HG03066 (cell line): ENCODE measurements around the gene COL26A1.

Experiments used
- ATAC-seq: cut with Tn5 transposase; IDR thresholded peaks from one replicate; pipeline ENCODE4 v1.9.1; 2021; ENCODE audit warnings: low read depth; ENCODE audit not compliant: unreplicated experiment

COL26A1 gene

DNA sequence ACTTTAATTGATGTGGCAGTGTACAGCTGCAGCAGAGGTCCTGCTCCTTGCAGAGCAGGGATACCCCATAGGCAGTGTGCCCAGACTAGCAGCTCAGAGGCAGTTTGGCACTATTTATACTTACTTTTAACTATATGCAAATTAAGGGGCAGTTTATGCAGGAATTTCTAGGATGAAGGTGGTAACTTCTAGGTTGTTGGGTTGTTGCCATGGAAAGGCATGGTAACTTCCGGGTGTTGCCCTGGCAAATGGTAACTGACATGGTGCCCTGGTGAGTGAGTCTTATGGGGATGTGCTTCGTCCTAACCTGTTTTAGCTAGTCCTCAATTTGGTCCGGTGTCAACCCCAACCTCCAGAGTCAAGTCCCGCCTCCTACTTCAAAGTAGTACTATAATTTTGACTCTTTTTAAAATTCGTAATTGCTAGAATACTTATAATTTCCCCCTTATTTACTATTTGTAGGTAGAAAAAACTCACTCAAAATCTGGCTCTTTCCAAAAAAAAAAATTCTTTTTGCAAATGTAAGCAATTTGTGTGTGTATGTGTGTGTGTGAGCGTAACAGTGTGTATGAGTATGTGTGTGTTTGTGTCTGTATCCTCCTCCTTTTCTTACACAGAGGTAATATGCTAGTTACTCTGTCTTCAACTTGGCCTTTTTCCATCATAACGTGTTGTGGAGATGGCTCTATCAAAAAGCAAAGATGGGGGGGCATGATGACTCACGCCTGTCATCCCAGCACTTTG lies 5.9 kb downstream of the COL26A1 start:
- ATAC-seq: no peak

DNA sequence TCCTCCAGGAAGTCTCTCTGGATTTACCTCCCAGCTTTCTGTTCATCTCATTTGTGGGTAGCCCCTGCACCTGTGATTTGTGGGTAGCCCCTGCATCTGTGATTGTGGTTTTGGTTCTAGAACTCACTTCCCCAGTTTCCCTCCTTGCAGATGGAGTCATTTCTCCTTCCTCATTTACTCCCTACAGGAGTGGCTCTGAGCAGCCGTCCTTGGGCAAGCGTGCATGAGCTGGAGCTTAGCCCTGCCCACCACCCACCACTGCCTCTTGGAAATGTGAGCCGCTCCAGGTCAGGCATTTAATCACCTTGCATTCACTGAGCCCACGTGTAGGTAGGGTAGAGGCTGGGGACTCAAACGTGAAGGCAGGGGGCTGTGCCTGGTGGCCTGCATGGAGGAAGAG lies 8.2 kb downstream of the COL26A1 start:
- no peak for ATAC-seq

DNA sequence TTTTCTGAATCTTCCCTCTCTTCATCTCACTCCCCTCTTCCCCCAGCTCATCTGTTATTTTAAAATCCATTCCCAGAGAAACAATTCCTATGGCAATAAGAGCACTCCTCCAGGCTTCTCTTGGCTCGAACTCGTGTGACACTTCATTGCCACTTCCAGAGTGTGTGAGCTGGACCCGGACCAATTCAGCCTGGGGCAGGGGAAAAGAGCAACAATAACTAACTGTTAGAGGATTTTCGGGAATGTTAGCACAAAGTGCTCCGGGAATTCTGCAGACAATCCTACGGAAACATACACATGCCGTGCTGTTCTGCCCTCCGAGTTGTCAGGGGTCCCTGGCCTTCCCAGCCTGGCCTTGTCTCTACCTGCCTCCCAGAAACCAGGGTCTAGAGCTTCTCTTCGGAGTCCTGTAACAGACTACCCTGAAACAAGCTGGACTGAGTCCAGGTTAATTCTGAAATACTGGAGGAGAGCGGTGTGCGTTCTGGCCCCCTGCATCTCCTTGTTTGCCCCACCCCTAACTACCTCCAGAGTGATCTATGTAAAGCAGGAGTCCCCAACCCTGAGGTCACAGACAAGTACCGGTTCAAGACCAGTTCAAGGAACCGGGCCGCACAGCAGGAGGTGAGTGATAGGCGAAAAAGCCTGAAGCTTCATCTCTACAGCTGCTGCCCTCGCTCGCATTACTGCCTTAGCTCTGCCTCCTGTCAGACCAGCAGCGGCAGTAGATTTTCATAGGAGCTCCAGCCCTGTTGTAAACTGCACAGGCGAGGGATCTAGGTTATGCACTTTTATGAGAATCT lies 11.3 kb downstream of the COL26A1 start:
- no peak for ATAC-seq

DNA sequence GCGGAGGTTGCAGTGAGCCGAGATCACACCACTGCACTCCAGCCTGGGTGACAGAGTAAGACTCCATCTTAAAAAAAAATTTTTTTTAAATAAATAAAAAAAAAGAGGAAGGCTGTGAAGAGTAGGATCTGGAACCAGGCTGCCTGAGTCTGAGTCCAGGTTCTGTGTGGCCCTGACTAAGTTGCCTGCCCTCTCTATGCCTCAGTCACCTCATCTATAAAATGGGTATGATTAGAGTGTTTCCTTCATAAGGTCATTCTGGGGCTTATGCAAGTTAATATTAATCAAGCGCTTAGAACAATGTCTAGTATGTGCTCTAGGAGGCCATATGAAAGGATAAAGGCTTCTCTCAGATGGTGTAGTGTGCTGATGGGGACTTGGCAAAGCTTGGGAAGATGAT lies 12.3 kb downstream of the COL26A1 start:
- no peak for ATAC-seq

DNA sequence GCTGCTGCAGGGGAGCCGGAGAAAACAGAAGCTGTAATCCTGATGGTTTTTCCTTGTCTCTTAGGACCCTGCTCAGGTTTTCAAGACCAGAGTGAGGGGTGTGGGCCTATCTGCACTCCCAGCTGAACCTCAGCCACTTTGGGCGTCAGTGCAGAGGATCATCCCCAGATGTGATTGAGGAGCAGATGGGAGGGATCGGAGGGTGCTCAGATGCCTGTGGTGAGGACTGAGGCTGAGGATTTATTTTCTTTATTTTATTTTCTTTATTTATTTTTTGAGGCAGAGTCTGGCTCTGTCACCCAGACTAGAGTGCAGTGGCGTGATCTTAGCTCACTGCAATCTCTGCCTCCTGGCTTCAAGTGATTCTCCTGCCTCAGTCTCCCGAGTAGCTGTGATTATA lies 13.9 kb downstream of the COL26A1 start:
- no peak for ATAC-seq

DNA sequence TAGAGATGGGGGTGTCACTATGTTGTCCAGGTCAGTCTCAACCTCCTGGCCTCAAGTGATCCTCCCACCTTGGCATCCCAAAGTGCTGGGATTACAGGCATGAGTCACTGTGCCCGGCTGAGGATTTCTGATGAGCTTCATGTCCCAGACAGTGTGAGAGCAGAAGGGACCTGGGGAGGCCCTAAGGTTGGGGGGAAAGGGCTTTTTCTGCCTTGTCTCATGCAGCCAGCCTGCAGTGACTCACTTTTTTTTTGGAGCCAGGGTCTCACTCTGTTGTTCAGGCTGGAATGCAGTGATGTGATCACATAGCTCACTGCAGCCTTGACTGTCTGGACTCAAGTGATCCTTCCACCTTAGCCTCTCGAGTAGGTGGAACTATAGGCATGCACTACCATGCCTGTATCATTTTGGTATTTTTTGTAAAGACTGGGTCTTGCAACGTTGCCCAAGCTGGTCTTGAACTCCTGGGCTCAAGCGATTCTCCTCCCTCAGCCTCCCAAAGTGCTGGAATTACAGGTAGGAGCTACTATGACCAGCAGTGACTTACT lies 14.6 kb downstream of the COL26A1 start:
- no peak for ATAC-seq

DNA sequence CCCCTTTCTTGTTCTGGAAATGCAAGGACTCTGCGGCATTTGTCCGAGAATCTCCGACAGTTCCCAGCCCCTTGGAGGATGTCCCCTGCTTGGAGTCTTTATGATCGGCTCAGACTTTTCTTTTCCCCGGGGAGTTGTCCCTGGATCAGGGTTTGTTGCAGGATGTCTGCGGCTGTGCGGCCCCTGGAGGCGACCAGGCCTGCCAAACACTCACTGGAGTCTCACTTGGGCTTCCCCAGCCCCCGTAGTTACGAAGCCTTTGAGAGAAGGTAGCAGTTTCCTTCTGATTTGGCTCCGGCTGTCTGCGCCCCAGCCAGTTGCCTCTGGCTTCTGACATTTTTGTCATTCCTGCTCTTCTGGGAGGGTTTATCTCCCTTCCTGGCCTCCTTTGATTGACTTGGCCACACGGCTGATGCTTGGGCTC lies 16.1 kb downstream of the COL26A1 start:
- ATAC-seq: no peak

DNA sequence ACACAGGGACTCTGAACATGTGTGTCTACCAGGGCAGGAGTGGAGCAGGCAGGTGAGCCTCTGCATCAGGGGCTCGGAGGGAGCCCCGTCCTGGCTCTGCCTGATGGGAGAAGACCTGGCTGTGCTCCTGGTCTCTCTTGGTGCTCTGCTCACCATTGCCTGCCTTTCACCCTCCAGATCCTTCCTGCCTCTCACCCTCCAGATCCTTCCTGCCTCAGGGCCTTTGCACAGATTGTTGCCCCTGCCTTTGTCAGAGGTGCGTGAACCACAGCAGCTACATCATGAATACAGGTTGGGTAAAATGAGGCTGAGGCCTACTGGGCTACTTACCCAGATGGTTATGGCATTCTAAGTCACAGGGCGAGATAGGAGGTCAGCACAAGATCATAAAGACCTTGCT lies 16.6 kb downstream of the COL26A1 start:
- ATAC-seq: no peak

DNA sequence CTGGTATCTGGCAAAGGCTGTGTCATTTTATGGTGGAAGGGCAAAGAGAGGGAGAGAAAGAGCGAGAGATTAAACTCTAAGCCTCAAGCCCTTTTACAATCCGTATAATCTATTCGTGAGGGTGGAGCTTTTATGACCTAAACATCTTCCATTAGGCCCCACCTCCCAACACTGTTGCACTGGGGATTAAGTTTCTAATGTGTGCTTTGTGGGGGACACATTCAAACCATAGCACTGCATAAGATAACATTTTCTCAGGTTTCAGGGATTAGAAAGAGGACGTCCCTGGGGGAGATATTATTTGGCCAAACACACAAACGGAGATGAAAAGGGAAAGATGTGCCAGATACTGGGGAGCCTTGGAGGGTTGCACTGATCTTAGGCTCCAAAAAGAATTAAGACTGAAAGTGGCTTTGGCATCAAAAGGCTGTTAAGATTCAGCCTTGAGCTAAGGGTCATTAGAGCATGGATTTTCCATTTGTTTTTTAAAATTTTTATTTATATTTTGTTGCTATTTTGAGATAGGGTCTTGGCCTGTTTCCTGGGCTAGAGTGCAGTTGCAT lies 19.0 kb downstream of the COL26A1 start:
- ATAC-seq: no peak

DNA sequence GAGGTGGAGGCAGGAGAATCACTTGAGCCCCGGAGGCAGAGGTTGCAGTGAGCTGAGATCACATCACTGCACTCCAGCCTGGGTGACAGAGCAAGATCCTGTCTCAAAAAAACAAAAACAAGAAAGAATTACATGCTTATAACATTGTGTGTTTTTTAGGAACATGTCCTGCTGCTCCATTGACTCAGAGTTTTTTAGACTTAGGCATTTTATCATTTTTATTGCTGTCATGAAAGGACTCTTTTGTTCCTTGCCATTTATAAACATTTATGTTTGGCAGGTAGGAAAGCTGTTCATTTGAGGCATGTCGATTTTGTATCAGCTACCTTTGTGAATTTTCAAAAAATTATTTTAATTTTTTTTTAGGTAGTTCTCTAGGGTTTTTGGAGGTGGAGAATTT lies 20.3 kb downstream of the COL26A1 start:
- ATAC-seq: no peak

DNA sequence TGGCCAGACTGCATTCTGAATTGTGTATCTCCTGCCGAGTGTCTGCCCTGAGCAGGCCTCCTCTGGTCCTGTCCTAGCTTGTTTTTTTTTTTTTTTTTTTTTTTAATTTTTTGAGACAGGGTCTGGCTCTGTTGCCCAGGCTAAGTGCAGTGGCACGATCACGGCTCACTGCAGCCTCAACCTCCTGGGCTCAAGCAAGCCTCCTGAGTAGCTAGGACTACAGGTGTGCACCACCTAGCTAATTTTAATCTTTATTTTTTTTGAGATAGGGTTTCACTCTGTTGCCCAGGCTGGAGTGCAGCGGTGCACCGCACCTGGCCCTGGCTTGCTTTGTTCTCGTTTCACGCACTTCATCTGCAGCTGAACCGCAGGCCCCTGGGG lies 23.5 kb downstream of the COL26A1 start:
- no peak for ATAC-seq

DNA sequence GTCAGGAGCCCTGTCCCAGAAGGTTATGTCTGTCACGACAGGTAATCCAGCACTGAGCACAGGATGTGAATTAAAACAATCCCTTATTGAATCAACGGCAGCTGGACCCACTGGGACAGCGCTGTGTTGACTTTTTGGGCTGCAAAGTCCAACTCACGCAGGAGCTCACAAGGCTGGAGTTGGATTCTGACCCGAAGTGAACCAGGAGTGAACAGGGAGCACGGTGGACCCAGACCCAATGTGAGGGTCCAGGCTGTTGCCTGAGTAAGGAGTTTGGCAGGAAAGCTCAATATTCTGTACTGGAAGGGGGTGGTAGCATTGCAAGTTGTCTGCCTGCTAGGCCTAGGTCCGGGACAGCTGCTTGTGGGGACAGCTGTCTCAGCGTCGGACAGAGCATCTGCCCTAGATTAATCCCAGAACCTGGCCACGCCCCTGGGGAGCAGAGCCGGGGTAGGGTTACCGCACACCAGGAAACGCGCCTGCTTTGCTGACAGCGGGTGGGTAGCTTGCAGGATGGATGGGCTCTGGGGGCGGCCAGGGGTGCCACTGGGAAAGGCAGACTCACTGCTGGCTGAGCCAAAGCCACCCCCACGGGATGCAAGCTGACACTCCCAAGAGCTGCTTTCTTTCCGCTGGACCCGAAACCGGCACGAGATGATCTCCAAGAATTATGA lies 24.0 kb downstream of the COL26A1 start:
- no peak for ATAC-seq

DNA sequence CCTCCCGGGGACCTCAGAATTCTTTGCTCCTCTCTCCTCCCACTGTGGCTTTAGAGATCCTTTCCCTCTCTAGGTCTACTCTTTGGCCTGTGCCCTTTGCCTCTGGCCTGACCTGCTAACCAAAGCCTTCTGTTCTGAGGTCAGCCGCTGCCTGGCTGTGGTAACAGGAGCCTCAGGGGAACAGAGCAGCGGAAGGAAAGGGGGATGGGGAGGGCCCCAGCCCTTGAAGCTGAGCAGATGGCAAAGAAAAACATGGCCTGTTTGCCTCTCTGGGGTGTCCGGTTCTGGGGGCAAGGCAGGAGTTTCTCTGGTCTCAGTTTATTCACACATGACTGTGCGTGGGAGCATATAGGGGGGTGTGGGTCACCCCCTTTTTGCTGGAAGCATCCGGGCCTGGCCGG lies 28.2 kb downstream of the COL26A1 start:
- ATAC-seq: peak; percentile 85

DNA sequence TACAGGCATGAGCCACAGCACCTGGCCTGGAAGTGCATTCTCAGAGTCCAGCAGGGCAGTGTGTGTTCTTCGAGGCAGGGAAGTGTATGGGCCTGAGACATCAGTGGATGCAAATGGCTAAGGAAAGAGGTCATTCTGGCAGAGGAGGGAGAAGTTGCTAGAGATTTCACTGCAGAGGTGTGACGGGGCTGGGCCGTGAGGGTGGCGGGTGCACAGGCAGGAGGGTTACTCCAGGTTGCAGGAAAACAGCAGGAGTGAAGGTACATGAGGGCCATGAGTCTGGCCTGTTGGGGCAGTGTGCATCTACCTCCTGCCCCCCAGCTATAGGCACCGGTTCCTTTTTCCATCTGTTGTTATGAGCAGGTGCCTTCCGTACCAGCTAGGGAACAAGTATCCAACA lies 29.3 kb downstream of the COL26A1 start:
- ATAC-seq: no peak

DNA sequence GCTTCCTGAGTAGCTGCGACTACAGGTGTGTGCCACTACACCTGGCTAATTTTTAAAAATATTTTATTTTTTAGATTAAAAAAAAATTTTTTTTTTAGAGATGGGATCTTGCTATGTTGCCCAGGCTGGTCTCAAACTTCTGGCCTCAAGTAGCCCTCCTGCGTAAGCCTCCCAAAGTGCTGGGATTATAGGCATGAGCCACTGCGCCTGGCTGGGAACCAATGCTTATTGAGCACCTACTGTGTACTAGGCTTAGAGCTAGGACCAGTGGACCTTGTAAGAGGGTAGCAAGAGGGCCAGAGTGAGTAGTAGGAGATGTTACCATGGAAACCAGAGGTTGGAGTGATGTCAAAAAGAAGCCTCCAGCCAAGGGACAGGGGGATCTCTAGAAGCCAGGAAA lies 31.2 kb downstream of the COL26A1 start:
- no peak for ATAC-seq

DNA sequence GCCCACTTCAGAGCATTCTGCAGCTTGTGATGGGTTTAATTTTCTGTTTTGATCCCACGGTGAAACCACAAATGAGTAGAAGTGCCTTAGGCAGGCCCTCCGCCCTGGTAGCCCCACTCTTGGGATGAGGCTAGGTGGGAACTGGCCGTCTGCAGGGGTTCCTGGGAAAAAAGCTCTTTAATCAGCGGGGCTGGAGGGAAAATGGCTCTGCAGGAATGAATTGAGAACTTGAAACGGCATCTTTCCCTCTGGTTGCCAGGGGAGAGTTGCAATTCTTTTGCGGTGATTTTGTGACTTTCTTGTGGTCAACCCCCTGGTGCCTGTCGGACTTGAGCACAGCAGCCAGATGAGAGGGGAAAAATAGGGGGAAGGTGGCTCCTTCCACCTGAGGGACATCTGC lies 32.7 kb downstream of the COL26A1 start:
- no peak for ATAC-seq

DNA sequence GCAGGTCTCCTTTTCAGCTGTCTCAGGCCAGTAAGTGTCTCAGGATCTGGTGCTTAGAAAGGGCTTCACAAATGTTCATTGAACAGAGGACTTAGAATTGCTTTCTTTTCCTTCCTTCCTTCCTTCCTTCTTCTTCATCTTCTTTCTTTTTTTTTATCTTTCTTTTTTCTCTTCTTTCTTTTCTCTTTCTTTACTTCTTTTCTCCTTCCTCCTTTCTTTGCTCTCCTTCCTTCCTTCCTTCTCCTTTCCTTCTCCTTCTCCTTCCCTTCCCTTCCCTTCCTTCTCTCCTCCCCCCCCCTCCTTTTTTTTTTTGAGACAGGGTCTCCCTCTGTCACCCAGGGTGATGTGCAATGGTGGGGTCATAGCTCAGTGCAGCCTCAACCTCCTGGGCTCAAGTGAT lies 34.6 kb downstream of the COL26A1 start:
- no peak for ATAC-seq

DNA sequence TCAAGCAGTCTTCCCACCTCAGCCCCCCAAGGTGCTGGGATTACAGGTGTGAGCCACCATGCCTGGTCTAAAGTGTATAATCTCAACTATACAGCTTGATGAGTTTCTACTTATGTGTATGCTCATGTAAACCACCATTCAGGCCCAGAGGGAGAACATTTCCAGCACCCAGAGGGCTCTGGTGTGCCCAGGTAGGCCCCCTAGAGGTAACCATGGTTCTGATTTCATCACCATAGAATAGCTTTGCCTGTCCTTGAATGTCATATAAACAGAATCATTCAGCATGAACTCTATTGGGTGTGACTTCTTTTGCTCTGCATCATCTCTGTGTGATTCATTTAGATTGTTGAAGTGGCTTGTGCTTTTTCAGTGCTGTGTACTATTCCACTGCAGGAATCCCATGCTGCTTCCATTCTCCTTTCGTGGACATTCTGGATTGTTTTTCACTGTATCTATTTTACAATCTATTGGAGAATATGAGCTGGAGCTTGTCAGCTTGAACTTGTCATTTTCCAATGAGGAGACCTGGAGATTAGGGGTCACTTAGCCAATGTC lies 35.2 kb downstream of the COL26A1 start:
- ATAC-seq: no peak

DNA sequence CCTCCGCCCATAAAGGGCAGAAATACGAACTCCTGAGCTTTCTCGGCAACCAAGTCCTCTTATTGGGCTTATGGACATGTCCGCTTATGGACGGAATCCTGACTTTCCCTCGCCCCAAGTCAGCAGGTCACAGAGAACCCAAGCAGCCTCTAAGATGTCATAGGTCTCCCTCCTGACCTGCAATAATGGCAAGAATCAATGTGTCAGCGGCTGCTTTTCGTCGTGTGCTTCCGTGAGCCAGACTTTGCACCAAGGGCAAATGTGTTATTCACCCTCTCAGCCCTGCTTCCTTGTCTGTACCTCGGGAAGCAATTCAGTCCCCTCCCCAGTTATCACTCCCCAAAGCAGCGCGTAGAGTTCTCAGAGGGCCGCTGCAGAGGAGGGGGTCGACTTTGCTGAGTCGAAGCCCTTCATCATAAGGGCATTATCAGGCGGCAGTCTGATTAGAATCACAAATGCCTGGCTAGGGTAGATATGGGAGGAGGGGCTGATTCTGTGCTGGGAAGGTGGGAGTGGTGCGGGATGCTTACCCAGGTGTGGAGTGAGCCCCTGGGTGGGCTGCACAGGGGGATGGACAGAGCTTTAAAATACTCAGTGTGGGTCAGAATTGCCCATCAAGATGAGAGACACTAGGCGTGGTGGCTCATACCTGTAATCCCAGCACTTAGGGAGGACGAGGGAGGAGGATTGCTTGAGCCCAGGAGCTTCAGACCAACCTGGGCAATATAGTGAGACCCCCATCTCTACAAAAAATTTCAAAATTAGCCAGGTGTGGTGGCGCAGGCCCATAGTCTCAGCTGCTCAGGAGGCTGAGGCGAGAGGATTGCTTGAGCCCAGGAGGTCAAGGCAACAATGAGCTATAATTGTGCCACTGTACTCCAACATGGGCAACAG lies 36.0 kb downstream of the COL26A1 start:
- ATAC-seq: no peak

DNA sequence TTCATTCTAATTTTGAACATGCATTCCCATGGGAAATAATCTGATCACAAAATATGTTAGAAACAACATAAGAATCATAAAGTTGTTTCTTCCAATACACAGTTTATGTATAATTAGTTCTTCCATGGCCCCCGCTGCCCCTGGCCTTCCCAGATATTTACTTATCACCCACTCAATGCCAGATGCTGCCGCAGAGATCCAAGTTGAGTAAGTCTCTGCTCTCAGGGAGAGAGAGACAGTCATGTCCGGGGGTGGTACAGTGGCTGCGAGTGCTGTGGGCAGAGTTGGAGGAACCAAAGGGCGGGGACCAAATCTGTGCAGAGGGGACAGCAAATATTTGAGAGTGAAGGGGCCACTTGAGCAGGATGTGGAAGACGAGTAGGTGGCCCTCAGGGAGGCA lies 37.1 kb downstream of the COL26A1 start:
- ATAC-seq: no peak
